Fibroblast of skin of abdomen (primary cell): ENCODE data around the gene KIF16B.

ENCODE experiments used
- DNase-seq: peaks from one replicate; pipeline ENCODE4 v3.0.0-alpha.2; 2013

KIF16B gene

DNA sequence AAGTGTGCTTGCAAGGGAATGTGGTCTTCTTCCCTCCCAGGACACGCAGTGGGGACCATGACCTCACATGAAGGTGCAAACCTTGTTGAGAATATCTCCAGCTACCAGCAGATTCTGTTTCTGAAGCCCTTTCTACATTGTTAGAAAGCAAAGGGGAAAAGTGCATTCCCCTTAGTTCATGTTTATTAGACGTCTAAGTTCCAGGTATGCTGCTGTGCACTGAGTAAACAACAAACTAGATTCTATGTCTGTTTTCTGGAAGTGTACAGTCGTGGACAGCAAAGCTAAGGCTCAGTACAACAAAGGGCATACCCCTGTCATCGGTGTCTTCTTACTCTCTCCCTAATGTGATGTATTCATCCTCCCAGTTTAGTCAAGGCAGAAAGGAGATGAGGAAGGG, 178.5 kb downstream of the KIF16B start:
- no peak for DNase-seq

DNA sequence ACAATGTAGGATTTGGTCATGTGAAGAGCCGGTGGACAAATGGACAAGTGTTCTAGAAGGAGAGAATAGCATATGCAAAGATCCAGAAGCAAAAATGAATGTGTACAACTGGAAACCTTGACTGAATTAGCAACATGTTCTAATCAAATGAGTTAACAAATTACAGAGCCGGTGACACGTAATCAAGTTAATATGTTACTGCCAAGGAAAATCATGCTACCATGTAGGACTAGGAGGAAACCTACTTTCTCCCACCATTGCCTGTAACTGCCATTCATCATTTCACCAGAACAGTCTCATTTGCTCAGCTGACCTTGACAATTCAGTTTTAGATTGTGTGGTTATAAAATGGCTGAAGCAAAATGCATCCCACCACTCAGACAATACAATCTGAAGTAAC, 179.4 kb downstream of the KIF16B start:
- DNase-seq: no peak

DNA sequence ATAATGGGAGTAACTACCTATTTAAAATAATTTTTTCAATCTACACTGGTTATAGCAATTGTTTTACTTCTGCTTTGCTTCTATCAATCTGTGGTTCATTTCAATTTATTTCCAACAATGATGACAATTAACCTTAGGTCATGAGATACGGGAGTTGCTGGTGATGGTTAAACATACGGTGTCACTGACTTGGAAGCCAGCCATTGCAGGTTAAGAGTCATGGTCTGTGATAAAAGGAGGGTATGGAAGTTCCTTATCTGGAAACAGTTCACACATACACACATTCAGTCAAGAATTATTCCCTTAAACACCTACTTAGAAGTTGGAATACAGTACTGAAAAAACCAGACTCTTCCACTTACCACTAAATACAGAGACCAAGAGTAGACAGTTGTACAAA, 180.0 kb downstream of the KIF16B start:
- DNase-seq: no peak

DNA sequence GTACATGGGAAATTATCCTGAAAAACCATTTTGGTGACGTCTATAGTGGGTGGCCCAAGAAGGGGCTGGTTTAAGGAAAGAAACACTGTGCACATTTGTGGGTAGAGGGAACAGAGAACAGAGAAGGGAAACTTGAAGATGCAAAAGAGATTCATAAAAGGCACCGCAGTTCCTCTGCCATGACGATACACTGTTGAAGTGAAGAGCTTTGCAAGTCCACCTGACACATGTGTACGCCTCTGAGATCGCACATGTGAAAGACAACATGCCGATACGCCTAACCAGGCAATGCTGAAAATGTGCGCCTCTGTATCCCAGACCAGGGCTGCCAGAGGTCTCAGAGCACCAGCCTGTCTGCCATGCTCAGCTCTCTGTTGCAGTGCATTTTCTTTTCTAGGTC, 180.9 kb downstream of the KIF16B start:
- DNase-seq: no peak

DNA sequence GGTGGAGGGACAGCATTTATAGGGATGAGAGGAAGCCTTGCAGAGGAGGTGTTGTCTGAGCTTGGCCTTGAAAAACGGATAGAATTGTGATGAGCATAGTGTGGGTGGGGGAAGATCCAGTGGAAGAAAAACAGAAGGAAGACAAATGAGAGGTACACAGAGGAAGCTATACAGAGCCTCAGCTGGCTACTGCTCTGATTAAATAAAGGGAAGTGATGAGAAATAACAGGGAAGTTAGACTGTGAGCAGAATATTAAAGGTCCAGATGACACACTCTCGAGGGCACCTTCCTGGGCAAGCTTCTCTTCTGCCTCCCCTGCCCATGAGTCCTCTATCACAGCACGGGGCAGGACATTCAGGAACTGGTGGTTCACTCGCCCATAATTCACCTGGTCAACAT, 182.3 kb downstream of the KIF16B start:
- DNase-seq: no peak

DNA sequence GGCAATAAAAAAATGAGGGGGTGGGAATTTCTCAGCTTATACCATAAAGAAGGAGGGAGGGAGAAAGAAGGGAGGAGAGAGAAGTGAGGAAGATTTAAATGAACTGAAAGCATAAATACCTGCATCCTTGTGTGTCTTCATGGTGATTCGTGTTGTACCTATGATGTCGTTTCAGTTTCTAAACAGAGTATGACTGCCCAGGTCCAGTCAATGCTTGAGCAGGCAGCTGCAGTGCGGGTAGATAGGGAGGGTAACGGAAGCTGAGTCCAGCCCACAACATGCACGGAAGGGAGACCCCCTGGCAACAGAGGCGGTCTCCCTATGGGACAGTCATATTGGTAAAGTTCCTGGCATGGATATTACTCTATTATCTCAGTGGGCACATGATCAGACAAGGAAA, 184.5 kb downstream of the KIF16B start:
- DNase-seq: no peak

DNA sequence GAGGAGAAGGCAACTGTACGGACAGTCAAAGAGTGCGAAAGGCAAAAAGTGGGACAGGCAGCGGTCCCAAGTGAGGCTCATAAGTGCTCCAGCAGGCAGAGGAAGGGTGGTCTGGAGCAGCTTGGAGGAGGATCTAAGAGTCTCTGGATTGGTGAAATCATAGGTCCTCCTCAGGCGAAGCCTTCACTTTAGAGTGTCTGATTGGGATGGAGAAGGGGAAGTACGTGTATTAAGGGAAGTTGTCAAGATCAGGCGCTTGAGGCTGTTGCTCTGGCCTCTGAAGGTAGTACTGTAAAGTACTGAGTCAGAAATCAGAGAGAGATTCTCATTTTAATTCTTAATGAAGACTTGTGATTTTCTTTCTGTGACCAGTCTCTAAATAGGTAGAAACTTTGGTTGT, 185.6 kb downstream of the KIF16B start:
- DNase-seq: no peak

DNA sequence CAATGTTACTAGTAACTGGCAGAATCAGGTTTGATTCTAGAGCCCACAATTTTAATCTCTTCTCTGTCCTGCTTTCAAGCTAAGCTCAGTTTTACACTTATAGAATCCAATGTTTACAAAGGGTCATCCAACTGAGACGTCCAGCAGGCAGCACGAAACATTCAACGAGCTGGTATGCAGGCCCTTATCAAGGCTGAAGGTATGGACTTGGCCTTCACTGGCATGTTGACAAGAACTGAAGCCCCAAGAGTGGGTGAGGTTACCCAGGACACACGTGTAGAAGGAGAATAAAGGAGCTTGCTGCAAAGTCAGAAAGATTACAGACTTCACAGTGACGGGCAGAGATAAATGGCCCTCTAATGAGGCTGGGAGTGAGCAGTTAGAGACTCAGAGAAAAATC, 187.4 kb downstream of the KIF16B start:
- no peak for DNase-seq

DNA sequence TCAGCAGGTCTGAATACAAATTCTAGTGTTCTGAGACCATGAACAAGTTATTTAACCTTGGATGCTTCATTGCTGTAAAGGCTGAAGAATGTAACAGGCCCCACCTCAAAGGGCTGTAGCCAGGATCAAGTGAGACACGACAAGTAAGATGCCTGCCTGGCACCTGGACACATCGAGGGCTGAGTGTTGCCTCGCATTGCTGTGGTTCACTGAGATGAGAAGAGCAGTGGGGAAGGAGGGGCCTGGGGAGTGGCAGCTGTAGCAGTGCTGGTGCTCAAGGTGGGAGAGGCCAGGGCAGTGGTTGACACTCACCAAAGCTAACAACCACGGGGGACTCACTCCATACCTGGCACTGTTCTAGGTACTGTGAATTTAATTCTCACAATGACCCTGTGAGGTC, 187.8 kb downstream of the KIF16B start:
- no peak for DNase-seq

DNA sequence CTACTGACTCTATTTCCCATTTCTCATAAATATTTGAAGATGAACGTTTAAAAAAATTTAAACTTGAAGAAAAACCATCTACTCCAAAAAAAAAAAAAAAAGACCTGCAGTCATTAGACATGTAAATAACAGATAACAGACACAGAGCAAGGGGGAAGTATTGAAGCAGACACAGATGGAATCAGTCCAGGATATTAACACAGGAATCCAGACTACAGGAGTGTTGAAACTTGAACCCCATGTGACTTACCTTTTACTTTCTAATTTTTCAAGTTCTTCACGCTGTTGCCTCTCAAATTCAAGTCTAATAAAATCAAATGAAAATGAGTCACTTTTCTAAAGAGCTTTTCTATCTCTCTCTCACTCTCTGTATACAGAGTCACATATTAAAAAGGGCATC, 191.8 kb downstream of the KIF16B start:
- no peak for DNase-seq

DNA sequence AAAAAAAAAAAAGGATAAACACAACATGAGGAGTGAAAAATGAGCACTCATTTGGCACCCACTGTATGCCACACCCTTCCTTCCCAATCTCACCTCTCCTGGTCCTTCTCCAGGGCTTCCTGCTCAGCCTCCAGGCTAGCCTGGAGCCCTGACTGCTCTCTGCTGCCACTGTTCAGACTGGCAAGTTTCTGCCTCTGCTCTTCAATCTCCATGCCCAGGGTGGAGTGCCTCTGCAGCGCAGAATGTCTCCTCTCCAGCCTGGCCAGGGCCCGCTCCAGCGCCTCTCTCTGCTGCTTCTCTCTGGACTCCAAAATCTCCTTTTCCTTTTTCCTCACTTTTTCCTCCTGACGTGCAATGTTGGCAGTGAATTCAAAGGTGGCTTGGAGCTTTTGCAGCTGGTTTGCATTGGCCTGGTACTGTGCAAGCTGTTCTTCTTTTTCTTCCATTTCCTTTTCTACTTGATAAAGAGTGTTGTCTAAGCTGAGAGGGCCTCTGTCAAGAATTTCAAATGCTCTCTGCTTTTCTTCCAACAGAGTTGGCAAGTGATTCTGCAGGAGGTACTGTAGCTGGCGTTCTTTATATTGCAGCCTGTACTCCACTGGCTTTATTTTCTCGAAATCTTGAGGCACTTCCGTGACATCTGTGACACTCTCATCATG, 194.4 kb downstream of the KIF16B start:
- DNase-seq: no peak

DNA sequence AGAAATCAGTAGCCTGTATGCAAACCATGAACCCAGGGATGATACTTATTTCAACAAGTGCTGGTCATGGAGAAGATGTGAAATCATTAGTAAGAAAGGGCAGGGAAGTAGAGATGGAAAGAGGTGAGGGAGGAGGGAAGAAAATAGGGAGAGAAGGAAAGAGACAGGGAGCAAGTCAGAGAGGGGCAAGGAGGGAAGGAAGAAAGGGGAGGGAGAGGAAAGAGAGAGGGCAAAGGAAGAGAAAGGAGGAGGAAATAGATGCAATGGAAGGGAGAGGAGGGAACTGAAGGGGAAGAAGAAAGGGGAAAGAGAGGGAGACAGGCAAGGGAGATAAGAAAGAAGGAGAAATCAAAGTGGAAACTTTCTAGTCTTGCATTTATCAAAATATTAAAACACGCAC, 195.1 kb downstream of the KIF16B start:
- no peak for DNase-seq

DNA sequence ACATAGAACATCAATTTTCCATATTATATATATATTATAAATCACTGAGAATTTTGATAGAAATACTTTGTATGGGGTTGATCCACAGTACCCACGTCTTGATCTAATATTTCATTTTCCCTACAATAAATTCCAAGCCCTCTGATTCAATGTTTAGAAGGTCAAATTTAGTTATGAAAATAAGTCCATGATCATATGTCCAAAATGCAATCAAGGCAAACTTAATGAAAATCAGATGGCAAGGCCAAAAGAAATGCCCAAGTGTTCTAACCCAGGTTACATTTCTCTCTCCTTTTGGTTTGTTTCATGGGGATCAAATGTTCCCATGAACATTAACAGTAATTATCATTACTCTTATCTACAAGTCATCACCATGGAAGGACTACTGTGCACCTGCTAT, 203.8 kb downstream of the KIF16B start:
- DNase-seq: no peak

DNA sequence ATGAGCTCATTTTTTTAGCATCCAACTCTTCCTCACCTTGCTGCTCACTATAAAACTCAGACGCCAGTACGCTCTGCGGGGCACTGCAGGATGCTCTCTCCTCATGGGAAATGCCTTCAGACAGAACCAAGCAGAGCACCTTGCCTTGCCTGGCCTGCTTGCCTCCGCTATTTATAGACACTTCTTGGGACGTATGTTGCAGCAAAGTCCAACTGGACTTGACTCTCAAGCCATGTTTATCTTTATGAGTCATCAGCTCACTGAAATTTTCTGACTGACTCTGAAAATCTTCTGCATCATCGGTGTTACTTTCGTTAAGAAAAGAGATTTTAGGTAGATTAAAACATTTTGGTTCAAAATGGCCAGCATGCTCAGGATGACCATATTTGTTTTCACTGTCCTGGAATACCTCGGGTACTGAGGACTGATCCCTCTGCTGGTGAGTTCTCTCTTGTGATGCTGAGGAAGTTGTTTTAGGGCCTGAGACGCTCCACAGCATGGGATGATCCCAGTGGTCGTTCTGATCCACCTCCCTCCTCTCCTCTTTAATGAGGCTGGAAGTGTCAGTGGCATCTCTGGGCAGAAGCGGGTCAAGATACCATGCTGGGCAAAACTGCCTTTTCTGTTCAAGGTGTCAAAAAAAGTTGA, 204.5 kb downstream of the KIF16B start:
- no peak for DNase-seq

DNA sequence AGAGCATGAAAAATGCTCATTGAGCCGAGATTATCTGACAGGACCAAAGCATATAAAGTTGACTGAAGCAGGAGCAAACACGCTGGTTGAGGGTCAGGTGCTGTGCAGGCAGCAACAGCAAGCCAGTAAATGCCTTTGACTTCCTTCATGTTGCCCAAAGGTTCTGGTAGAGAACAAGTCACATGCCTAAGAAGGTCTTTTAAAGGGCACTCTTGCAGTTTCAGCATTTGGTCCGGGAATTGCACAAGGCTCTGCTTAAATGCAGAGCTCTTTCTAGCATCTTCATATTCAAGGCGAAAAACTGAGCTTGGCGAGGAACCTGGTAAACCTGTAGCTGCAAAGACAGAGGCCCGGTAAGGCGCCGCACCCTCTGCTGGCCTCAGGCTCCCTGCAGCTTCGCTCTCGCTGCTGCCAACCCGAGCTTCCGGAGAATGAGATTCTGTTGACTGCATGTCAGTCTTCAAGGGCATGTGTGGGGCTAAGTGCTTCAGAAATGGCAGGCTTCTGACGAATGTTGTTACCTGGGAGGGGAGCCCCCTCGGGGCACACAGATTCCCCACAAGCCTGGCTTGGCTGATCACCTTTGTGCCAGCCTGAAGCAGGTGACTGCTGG, 205.2 kb downstream of the KIF16B start:
- no peak for DNase-seq

DNA sequence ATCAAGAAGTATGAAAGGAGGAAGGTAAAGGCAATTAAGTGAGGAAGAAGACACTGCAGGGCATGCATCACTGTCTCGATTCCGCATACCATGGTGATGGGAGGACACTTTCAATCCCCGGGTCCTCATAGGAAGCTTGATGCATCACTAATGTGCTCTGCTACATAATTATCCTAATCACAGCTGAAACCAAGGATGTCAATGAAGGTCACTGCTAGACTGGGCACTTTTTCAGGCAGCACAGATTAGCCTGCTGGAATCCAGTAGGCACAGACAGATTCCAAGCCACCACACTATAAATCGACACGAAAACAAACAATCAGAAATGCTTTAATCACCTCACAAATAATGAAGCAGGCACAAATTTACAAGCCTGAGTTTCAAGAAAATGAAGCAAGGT, 206.7 kb downstream of the KIF16B start:
- no peak for DNase-seq

DNA sequence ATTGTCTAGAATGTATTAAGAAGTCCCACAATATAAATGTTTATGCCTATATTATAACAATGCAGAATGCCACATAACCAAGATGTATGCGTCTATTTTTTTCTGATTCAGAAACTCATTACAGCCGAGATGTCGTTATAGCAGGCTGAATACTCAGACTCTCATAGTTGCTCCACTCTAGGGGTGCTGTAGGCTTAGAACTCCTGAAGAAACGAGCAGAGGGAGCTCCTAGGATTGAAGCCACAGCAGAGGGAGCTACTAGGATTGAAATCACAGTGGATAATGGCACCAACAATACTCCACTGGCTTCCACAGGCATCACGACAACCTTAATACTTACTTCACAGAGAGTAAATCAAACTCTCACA, 208.9 kb downstream of the KIF16B start:
- peak; percentile 3 for DNase-seq

DNA sequence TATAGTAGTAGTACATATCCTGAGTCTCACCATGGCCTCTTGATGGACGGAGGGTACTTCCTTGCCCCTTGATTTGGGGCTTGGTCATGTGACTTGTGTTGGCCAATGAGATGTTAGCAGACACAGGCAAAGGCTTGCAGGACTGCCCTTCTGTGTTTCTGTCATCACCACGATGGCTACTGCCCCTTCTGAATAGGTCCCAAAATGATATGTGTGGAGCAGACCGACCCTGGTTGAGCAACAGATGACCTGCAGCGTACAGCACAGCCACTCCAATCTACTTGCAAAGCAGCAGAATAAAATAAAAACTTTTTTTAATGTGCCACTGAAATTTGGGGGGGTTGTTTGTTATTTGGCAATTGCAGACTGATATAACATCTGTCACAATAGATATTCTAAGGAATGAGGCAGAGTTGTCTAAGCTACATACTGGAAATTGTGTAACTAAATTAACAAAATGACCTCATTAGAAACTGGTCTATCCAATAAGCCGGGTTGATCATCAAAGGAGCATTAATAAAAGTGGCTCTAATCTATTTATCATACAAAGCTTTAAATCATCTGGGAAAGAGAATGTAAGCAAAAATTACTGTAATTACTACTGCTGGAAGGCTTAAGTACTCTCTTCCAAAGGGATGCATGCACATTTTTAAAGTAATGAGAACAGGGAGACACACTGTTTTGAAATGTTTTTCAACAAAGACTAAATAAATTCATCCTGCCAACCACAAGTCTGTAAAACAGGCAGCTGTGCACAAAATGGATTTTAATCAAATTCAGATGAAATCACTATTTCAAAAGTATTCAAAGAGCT, 209.5 kb downstream of the KIF16B start:
- DNase-seq: peak; percentile 14

DNA sequence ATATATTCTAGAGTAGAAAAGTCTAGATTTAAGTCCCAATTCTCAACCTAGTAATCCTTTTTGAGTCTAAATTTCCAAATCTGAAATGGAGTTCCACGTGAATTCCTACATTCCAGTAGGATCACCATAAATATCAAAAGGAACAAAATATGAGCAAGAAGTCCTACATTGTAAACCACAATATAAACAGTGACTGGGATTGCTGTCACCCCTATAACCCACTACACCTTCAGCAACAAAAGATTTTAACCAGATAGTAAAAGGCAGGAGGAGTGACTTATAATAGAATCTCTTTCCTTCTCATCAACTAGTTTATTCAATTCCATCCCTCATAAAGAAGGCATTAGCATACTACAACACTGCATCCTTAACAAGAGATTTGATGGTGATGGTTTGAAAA, 210.6 kb downstream of the KIF16B start:
- DNase-seq: no peak

DNA sequence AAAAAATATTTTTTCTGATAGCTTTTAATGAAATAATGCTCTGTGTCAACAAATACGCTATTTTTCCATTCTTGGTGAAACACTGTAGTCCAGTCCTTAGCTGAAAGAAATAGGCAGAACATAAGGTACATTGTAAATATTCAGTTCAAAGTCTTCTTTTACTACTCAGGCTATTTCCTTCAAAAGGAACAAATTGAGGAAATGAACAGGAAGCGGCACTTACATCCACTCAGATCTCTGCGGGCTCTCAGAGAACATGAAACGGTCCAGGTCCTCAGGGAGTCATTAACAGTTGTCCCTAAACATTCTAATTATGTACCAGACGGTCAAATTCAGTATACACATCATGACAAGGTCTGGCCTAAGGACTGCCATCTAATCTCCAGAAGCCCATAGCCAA, 212.6 kb downstream of the KIF16B start:
- no peak for DNase-seq

DNA sequence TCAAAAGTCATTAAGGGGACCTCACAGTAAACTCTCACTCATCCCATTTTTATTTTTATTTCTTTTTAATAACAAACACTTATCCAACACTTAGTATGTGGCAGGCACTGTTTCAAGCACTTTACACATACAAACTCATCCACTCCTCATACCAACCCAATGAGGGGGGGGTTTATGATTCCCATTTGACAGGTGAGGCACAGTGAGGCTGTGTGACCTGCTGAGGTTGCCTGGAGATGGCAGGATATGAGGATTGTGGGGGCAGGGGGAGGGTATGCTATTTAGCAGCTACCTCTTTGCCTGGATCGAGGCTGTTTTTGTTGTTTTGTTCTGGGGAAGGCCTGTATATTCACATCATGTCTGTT, 219.8 kb downstream of the KIF16B start:
- DNase-seq: no peak

DNA sequence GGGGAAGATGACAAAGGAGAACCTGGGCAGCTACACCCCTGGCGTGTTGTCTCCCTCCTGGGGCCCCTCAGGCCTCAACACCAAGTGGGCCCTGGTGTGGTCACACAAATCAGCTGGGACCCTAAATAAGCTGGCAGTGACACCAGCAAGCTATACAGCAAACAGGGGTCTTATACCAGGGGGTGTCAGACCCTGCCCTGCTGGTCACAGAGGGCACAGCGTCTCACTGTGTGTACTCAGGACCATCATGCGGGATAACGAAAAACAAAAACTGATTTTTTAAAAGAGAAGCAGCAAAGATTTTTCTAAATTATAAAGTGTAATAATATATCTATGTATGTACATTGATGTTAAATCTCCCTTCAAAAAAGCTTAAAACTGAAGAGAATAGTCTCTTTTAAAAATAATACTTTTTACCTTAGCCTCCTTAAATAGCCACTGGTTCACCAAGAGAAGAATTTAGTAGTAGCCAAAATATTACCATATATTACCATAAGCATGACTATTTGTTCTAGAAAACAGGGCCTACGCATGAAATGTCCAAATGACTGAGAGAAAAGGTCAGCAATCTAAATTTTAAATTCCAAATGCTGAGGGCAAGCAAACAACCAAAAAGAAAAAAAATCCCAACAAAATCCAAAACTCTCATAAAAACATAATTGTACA, 220.4 kb downstream of the KIF16B start:
- DNase-seq: no peak

DNA sequence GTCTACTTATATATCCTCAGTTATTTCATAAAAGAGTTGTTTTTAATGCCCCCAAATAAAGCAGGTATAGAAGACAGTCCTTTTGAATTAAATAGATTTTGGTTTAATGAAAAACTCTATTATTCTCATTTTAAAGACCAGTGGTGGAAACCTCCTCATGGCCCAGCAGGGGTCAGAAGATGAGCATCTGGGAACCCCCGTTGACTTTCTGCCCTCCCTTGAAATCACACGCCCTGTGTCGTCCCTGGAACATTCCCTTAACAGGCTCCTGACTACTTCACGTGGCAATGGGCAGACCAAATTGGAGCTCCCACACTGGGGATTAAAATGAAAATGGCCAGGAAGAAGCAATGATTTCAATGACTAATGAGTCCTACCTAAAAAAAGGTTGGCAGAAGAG, 220.9 kb downstream of the KIF16B start:
- DNase-seq: no peak
